ENCODE results near the gene STARD5.
A peak's percentile ranks its signal among the peaks of the same experiment; 100 is the strongest.

STARD5 gene

GRCh38 chr15:81274931-81275707 lies 48.8 kb downstream of the STARD5 start:
- no peak for DNase-seq (ENCODE audit: low read depth, low spot score)

GRCh38 chr15:81274255-81274654 lies 49.7 kb downstream of the STARD5 start:
- no peak for DNase-seq (ENCODE audit: low read depth, low spot score)

GRCh38 chr15:81273855-81274254 lies 50.1 kb downstream of the STARD5 start:
- no peak for DNase-seq (ENCODE audit: low read depth, low spot score)

- DNase-seq (ENCODE audit: low read depth, low spot score), result no peak
Observed at GRCh38 chr15:81273200-81273599, 50.7 kb downstream of the STARD5 start.

- DNase-seq (ENCODE audit: low read depth, low spot score), result no peak
Observed at GRCh38 chr15:81271761-81272644, 51.9 kb downstream of the STARD5 start.

GRCh38 chr15:81270781-81271491 lies 53.0 kb downstream of the STARD5 start:
- DNase-seq (ENCODE audit: low read depth, low spot score), result no peak

- no peak for DNase-seq (ENCODE audit: low read depth, low spot score)
Observed at GRCh38 chr15:81270188-81270587, 53.8 kb downstream of the STARD5 start.

- DNase-seq (ENCODE audit: low read depth, low spot score), result no peak
Observed at GRCh38 chr15:81268881-81269601, 54.9 kb downstream of the STARD5 start.

- no peak for DNase-seq (ENCODE audit: low read depth, low spot score)
Observed at GRCh38 chr15:81268340-81268739, 55.6 kb downstream of the STARD5 start.

GRCh38 chr15:81265944-81266775 lies 57.8 kb downstream of the STARD5 start:
- DNase-seq (ENCODE audit: low read depth, low spot score), result peak; percentile 57

GRCh38 chr15:81265256-81265943 lies 58.5 kb downstream of the STARD5 start:
- DNase-seq (ENCODE audit: low read depth, low spot score), result no peak

GRCh38 chr15:81264072-81264857 lies 59.7 kb downstream of the STARD5 start:
- DNase-seq (ENCODE audit: low read depth, low spot score), result no peak

- DNase-seq (ENCODE audit: low read depth, low spot score), result no peak
Observed at GRCh38 chr15:81263477-81263876, 60.5 kb downstream of the STARD5 start.

- no peak for DNase-seq (ENCODE audit: low read depth, low spot score)
Observed at GRCh38 chr15:81261172-81261811, 62.6 kb downstream of the STARD5 start.

- no peak for DNase-seq (ENCODE audit: low read depth, low spot score)
Observed at GRCh38 chr15:81259760-81260298, 64.1 kb downstream of the STARD5 start.
